Activated T-cell treated with anti-CD3 and anti-CD28 coated beads, Interleukin-2, amount 50 U/mL, for 72 hours (primary cell): ENCODE results near the gene CEACAM5. TPM values are rescaled to one million over a fixed set of nuclear protein-coding genes. Genes with fewer than 3 reads are reported as not detected.
A peak's percentile ranks its signal among the peaks of the same experiment; 100 is the strongest.
"Not testable (repeated sequence)": the region's sequence is repeated elsewhere in the genome, so short reads cannot be mapped to it uniquely, and the experiment has no call there.

Experiments used
- ATAC-seq, 2 donors: fragments of 150-1000 bp; cut with Tn5 transposase; replicated peaks in 1 of 2; 2 replicates each; pipeline ENCODE4 v1.10.0; 2021; ENCODE audit warnings: moderate library complexity in 2 of 2, mild to moderate bottlenecking in 1 of 2
- DNase-seq, 2 donors: peaks; one replicate each; pipeline ENCODE4 v3.0.0; 2021 to 2022; ENCODE audit warnings: mixed read lengths in 1 of 2
- H3K27ac Mint-ChIP-seq: one replicate; pipeline ENCODE4 v1.8.0; 2022; ENCODE audit warnings: mild to moderate bottlenecking, moderate library complexity, mixed read lengths
- H3K27me3 Mint-ChIP-seq: one replicate; pipeline ENCODE4 v1.8.0; 2022; ENCODE audit warnings: low read depth, mixed read lengths
- H3K36me3 Mint-ChIP-seq, 2 donors: one replicate each; pipeline ENCODE4 v1.8.0; 2022; ENCODE audit warnings: mixed read lengths in 2 of 2, mild to moderate bottlenecking in 1 of 2; ENCODE audit not compliant: insufficient read depth in 2 of 2
- H3K4me1 Mint-ChIP-seq: one replicate; pipeline ENCODE4 v1.8.0; 2022; ENCODE audit warnings: low read depth, mixed read lengths
- H3K4me3 Mint-ChIP-seq, 2 donors: one replicate each; pipeline ENCODE4 v1.8.0; 2022; ENCODE audit warnings: mild to moderate bottlenecking in 2 of 2, mixed read lengths in 2 of 2, moderate library complexity in 2 of 2
- H3K9me3 Mint-ChIP-seq, 2 donors: one replicate each; pipeline ENCODE4 v1.8.0; 2022; ENCODE audit warnings: mixed read lengths in 2 of 2
- total RNA-seq, 2 donors: library from RNA; stranded (reverse); gene quantifications; one replicate each; pipeline ENCODE4 v1.2.3, GENCODE V29; 2022

CEACAM5 gene
- total RNA-seq, 2 donors from 2014 or later = not detected

DNA sequence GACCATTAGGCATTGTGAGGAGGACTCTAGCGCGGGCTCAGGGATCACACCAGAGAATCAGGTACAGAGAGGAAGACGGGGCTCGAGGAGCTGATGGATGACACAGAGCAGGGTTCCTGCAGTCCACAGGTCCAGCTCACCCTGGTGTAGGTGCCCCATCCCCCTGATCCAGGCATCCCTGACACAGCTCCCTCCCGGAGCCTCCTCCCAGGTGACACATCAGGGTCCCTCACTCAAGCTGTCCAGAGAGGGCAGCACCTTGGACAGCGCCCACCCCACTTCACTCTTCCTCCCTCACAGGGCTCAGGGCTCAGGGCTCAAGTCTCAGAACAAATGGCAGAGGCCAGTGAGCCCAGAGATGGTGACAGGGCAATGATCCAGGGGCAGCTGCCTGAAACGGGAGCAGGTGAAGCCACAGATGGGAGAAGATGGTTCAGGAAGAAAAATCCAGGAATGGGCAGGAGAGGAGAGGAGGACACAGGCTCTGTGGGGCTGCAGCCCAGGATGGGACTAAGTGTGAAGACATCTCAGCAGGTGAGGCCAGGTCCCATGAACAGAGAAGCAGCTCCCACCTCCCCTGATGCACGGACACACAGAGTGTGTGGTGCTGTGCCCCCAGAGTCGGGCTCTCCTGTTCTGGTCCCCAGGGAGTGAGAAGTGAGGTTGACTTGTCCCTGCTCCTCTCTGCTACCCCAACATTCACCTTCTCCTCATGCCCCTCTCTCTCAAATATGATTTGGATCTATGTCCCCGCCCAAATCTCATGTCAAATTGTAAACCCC lies 2.8 kb upstream of the CEACAM5 start:
- peak; percentile 25 to 30 for DNase-seq
- Mint-ChIP-seq H3K27ac (no peak overlapping the region), H3K4me3 (no peak overlapping the region), H3K27me3 (peaks cover 44% of the 10 kb centered on the region), H3K4me1 (peaks cover 7% of the 10 kb centered on the region), H3K9me3 (no peaks in the 10 kb centered on the region), H3K36me3 (no peaks in the 10 kb centered on the region)
- ATAC-seq = no peak

DNA sequence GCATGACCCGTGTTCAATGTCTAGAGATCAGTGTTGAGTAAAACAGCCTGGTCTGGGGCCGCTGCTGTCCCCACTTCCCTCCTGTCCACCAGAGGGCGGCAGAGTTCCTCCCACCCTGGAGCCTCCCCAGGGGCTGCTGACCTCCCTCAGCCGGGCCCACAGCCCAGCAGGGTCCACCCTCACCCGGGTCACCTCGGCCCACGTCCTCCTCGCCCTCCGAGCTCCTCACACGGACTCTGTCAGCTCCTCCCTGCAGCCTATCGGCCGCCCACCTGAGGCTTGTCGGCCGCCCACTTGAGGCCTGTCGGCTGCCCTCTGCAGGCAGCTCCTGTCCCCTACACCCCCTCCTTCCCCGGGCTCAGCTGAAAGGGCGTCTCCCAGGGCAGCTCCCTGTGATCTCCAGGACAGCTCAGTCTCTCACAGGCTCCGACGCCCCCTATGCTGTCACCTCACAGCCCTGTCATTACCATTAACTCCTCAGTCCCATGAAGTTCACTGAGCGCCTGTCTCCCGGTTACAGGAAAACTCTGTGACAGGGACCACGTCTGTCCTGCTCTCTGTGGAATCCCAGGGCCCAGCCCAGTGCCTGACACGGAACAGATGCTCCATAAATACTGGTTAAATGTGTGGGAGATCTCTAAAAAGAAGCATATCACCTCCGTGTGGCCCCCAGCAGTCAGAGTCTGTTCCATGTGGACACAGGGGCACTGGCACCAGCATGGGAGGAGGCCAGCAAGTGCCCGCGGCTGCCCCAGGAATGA lies 1.5 kb upstream of the CEACAM5 start:
- H3K27ac Mint-ChIP-seq = no peak overlapping the region
- H3K36me3 Mint-ChIP-seq = no peaks in the 10 kb centered on the region
- no peaks in the 10 kb centered on the region for H3K9me3 Mint-ChIP-seq
- H3K4me3 Mint-ChIP-seq = peak overlapping the region; percentile 55 to 69
- H3K4me1 Mint-ChIP-seq = peaks cover 7% of the 10 kb centered on the region
- peak; percentile 73 to 79 for DNase-seq
- peak; percentile 91 for ATAC-seq
- peaks cover 48% of the 10 kb centered on the region for H3K27me3 Mint-ChIP-seq

GRCh38 chr19:41707502-41707812 lies 969 bp upstream of the CEACAM5 start:
- Mint-ChIP-seq H3K9me3 (no peaks in the 10 kb centered on the region), H3K27me3 (peaks cover 53% of the 10 kb centered on the region), H3K4me3 (peak overlapping the region in 1 of 2 donors; percentile 6), H3K36me3 (no peaks in the 10 kb centered on the region), H3K27ac (no peak overlapping the region), H3K4me1 (peaks cover 7% of the 10 kb centered on the region)
- no peak for DNase-seq
- no peak for ATAC-seq

DNA sequence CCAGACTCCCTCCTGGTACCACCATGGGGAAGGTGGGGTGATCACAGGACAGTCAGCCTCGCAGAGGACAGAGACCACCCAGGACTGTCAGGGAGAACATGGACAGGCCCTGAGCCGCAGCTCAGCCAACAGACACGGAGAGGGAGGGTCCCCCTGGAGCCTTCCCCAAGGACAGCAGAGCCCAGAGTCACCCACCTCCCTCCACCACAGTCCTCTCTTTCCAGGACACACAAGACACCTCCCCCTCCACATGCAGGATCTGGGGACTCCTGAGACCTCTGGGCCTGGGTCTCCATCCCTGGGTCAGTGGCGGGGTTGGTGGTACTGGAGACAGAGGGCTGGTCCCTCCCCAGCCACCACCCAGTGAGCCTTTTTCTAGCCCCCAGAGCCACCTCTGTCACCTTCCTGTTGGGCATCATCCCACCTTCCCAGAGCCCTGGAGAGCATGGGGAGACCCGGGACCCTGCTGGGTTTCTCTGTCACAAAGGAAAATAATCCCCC lies 505 bp upstream of the CEACAM5 start:
- ATAC-seq (no peak), DNase-seq (no peak)
- Mint-ChIP-seq H3K27ac (no peak overlapping the region), H3K4me3 (no peak overlapping the region), H3K9me3 (no peaks in the 10 kb centered on the region), H3K36me3 (no peaks in the 10 kb centered on the region), H3K27me3 (peaks cover 57% of the 10 kb centered on the region), H3K4me1 (peaks cover 7% of the 10 kb centered on the region)

GRCh38 chr19:41709516-41709915 lies 1.1 kb downstream of the CEACAM5 start:
- H3K9me3 Mint-ChIP-seq, H3K36me3 Mint-ChIP-seq, ATAC-seq, H3K4me3 Mint-ChIP-seq, H3K4me1 Mint-ChIP-seq, H3K27ac Mint-ChIP-seq, DNase-seq: not testable (repeated sequence)
- H3K27me3 Mint-ChIP-seq = peaks cover 70% of the 10 kb centered on the region

GRCh38 chr19:41709951-41710645 lies 1.7 kb downstream of the CEACAM5 start:
- no peaks in the 10 kb centered on the region for H3K9me3 Mint-ChIP-seq
- no peak overlapping the region for H3K27ac Mint-ChIP-seq
- peaks cover 7% of the 10 kb centered on the region for H3K4me1 Mint-ChIP-seq
- H3K36me3 Mint-ChIP-seq = no peaks in the 10 kb centered on the region
- ATAC-seq (no peak), DNase-seq (no peak)
- H3K4me3 Mint-ChIP-seq = no peak overlapping the region
- peaks cover 67% of the 10 kb centered on the region for H3K27me3 Mint-ChIP-seq

DNA sequence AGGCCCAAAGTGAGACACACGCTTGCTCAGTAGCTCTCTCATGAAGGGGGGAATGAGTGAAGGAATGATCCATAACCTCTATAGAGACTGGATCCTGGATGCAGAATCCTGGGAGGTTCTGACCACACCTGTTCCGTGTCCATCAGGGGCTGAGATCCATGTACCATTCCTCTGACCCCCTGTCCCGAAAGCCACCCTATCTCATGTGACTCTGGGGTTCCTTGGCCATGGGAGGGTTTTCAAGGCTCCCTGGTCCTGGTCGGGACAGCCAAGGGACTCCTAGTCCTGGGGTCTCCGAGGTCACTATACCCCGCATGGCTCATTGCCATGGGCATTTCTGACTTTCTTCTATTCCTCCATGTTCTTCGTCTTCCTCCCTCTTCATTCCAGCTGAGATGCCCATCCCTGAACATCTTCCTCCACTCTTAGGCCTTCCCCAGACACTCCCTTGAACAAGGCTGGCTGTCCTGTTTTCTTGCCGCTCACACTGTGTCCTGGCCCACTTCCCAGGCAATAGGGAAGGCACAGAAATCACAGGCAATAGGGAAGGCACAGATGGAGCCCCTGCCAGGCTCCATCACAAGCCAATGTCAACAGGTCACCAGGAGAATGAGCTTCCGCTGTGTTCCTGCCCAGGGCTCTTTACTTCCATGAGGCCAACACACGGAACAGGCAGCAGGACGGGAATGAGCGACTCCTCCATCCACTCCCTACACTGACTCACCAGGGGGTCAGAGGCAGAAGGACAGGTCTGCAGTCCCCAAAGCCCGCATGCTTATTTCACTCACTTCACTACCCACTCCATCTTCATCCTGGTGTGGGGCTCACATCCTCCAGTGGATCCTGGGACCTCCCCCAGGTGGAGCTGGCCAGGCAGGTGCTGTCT lies 3.2 kb downstream of the CEACAM5 start:
- H3K4me3 Mint-ChIP-seq = no peak overlapping the region
- no peak overlapping the region for H3K27ac Mint-ChIP-seq
- ATAC-seq (no peak), DNase-seq (no peak)
- peaks cover 6% of the 10 kb centered on the region for H3K4me1 Mint-ChIP-seq
- H3K9me3 Mint-ChIP-seq = no peaks in the 10 kb centered on the region
- H3K27me3 Mint-ChIP-seq = peaks cover 53% of the 10 kb centered on the region
- no peaks in the 10 kb centered on the region for H3K36me3 Mint-ChIP-seq

- no peaks in the 10 kb centered on the region for H3K36me3 Mint-ChIP-seq
- no peaks in the 10 kb centered on the region for H3K9me3 Mint-ChIP-seq
- ATAC-seq = no peak
- no peak overlapping the region for H3K4me3 Mint-ChIP-seq
- H3K4me1 Mint-ChIP-seq = no peaks in the 10 kb centered on the region
- H3K27ac Mint-ChIP-seq = no peak overlapping the region
- peaks cover 64% of the 10 kb centered on the region for H3K27me3 Mint-ChIP-seq
- DNase-seq = no peak
Observed at GRCh38 chr19:41714598-41714997, 6.2 kb downstream of the CEACAM5 start.

DNA sequence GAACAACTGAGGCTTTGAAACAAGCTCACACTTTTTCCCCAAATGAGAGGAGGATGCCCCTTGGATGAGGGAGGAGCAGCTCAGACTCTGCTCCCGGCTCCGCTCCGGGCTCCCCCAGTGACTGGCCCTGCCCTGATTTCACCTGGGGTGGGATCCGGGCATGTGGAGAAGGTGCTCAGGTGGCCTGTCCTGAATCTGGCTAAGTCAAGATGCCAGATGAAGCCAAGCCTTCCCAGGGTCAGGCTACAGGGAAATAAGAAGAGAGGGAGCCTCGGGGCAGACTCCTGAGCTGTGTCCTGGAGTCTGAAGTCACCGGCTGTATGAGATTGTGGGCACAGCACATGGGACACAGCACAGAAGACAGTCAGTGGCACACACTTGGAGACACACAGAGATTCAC lies 10.3 kb downstream of the CEACAM5 start:
- Mint-ChIP-seq H3K36me3 (no peaks in the 10 kb centered on the region), H3K27ac (no peak overlapping the region), H3K4me1 (no peaks in the 10 kb centered on the region), H3K27me3 (peaks cover 52% of the 10 kb centered on the region), H3K4me3 (no peak overlapping the region), H3K9me3 (no peaks in the 10 kb centered on the region)
- ATAC-seq (no peak), DNase-seq (no peak)

GRCh38 chr19:41720103-41720502 lies 11.7 kb downstream of the CEACAM5 start:
- Mint-ChIP-seq H3K36me3 (no peaks in the 10 kb centered on the region), H3K9me3 (no peaks in the 10 kb centered on the region), H3K27ac (no peak overlapping the region), H3K4me1 (no peaks in the 10 kb centered on the region), H3K27me3 (peaks cover 46% of the 10 kb centered on the region), H3K4me3 (no peak overlapping the region)
- ATAC-seq (no peak), DNase-seq (no peak)

DNA sequence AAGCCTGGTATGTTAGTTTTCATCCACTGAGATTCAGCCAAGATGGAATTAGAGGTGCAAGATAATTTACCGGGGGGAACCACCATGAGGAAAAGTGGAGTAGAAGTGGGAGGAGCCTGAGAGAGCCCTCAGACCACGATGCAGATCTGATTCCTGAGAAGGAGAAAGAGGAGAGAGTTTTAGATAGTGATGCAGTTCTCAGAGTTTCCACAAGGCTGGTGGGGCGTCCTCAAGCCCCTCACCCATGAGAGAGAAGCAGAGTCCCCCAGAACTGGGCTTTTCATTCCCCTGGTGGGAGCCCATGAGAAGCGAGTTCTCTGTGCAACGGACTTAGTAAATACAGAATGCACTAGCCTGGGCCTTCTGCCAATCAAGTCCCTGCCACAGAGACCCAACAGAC lies 18.1 kb downstream of the CEACAM5 start:
- no peak for DNase-seq
- Mint-ChIP-seq H3K27me3 (peaks cover 49% of the 10 kb centered on the region), H3K9me3 (no peaks in the 10 kb centered on the region), H3K4me3 (no peak overlapping the region), H3K27ac (no peak overlapping the region), H3K4me1 (no peaks in the 10 kb centered on the region), H3K36me3 (no peaks in the 10 kb centered on the region)
- ATAC-seq = no peak

GRCh38 chr19:41734156-41734555 lies 25.7 kb downstream of the CEACAM5 start:
- peaks cover 61% of the 10 kb centered on the region for H3K27me3 Mint-ChIP-seq
- H3K4me3 Mint-ChIP-seq = no peak overlapping the region
- H3K27ac Mint-ChIP-seq = no peak overlapping the region

More at GRCh38 chr19:41734156-41734555, 25.7 kb downstream of the CEACAM5 start:
- no peaks in the 10 kb centered on the region for H3K36me3 Mint-ChIP-seq
- no peak for ATAC-seq
- no peak for DNase-seq
- H3K4me1 Mint-ChIP-seq = peaks cover 9% of the 10 kb centered on the region
- no peaks in the 10 kb centered on the region for H3K9me3 Mint-ChIP-seq
